HG02981 (cell line): ENCODE results near the gene CACHD1.
"Not testable (repeated sequence)": the region's sequence is repeated elsewhere in the genome, so short reads cannot be mapped to it uniquely, and the experiment has no call there.

Experiments used
- ATAC-seq: cut with Tn5 transposase; IDR thresholded peaks from one replicate; pipeline ENCODE4 v1.9.1; 2021; ENCODE audit warnings: mild to moderate bottlenecking, moderate library complexity; ENCODE audit not compliant: unreplicated experiment

The CACHD1 gene

GRCh38 chr1:64581135-64581842 is 111.4 kb downstream of the CACHD1 start:
- ATAC-seq, result no peak

GRCh38 chr1:64581843-64582185 is 111.9 kb downstream of the CACHD1 start:
- ATAC-seq, result no peak

- ATAC-seq, result no peak
These were observed 114.5 kb downstream of the CACHD1 start for GRCh38 chr1:64584479-64584878.

GRCh38 chr1:64588876-64589275 is 118.9 kb downstream of the CACHD1 start:
- ATAC-seq, result no peak

- ATAC-seq, result no peak
These were observed 120.4 kb downstream of the CACHD1 start for GRCh38 chr1:64590316-64590715.

GRCh38 chr1:64594446-64594845 is 124.5 kb downstream of the CACHD1 start:
- no peak for ATAC-seq

GRCh38 chr1:64595871-64596515 is 126.1 kb downstream of the CACHD1 start:
- no peak for ATAC-seq

- no peak for ATAC-seq
These were observed 127.2 kb downstream of the CACHD1 start for GRCh38 chr1:64597113-64597512.

GRCh38 chr1:64598100-64598571 is 128.2 kb downstream of the CACHD1 start:
- no peak for ATAC-seq

GRCh38 chr1:64599242-64599641 is 129.3 kb downstream of the CACHD1 start:
- no peak for ATAC-seq

GRCh38 chr1:64601207-64601606 is 131.3 kb downstream of the CACHD1 start:
- no peak for ATAC-seq

GRCh38 chr1:64608005-64608650 is 138.2 kb downstream of the CACHD1 start:
- ATAC-seq, result no peak

- ATAC-seq, result no peak
These were observed 138.7 kb downstream of the CACHD1 start for GRCh38 chr1:64608651-64609048.

- not testable (repeated sequence) for ATAC-seq
These were observed 141.0 kb downstream of the CACHD1 start for GRCh38 chr1:64610950-64611349.

- no peak for ATAC-seq
These were observed 146.1 kb downstream of the CACHD1 start for GRCh38 chr1:64616039-64616438.

GRCh38 chr1:64623750-64624191 is 153.8 kb downstream of the CACHD1 start:
- ATAC-seq, result no peak

- no peak for ATAC-seq
These were observed 154.3 kb downstream of the CACHD1 start for GRCh38 chr1:64624218-64624713.

GRCh38 chr1:64624808-64625207 is 154.9 kb downstream of the CACHD1 start:
- no peak for ATAC-seq

GRCh38 chr1:64630611-64631010 is 160.7 kb downstream of the CACHD1 start:
- ATAC-seq, result no peak

- no peak for ATAC-seq
These were observed 161.6 kb downstream of the CACHD1 start for GRCh38 chr1:64631346-64632034.

- ATAC-seq, result no peak
These were observed 163.0 kb downstream of the CACHD1 start for GRCh38 chr1:64632936-64633335.
